OCI-LY3 (cell line): ENCODE results near the gene MED10.

Experiments used
- H2AFZ ChIP-seq: fragments of 200-600, 300-600 bp; shearing (Covaris generic); 2 replicates; pipeline ENCODE4 v1.6.0; 2014; ENCODE audit warnings: antibody characterized with exemption, low read depth, low read length
- H3K27ac ChIP-seq: fragments of 200-600, 300-600 bp; sonication (generic); 2 replicates; pipeline ENCODE4 v1.5.1; 2014; ENCODE audit warnings: mild to moderate bottlenecking, low read length, moderate library complexity, mixed read lengths
- H3K27me3 ChIP-seq: fragments of 200-600, 300-600 bp; sonication (generic); 2 replicates; pipeline ENCODE4 v1.6.1; 2014; ENCODE audit warnings: low read depth, low read length, mixed read lengths
- H3K36me3 ChIP-seq: fragments of 200-600, 300-600 bp; sonication (generic); replicated peaks from 2 replicates; pipeline ENCODE3; 2014; ENCODE audit warnings: low read depth, low read length, mixed read lengths
- H3K4me1 ChIP-seq: fragments of 300-600, 200-600 bp; sonication (generic); 2 replicates; pipeline ENCODE4 v1.6.1; 2014; ENCODE audit warnings: low read length, mixed read lengths
- H3K4me2 ChIP-seq: fragments of 200-600, 300-600 bp; sonication (generic); 2 replicates; pipeline ENCODE4 v1.6.1; 2014; ENCODE audit warnings: low read length, mixed read lengths
- H3K4me3 ChIP-seq: fragments of 300-600, 200-600 bp; sonication (generic); 2 replicates; pipeline ENCODE4 v1.5.1; 2014; ENCODE audit warnings: antibody characterized with exemption, mild to moderate bottlenecking, low read length, moderate library complexity
- H3K79me2 ChIP-seq: fragments of 300-600, 200-600 bp; shearing (Covaris generic); 2 replicates; pipeline ENCODE4 v1.6.1; 2014; ENCODE audit warnings: mild to moderate bottlenecking, low read length, mixed read lengths
- H3K9ac ChIP-seq: fragments of 300-600, 200-600 bp; shearing (Covaris generic); 2 replicates; pipeline ENCODE4 v1.6.0; 2014; ENCODE audit warnings: mild to moderate bottlenecking, low read length, moderate library complexity
- H3K9me3 ChIP-seq: fragments of 200-600, 300-600 bp; shearing (Covaris generic); 2 replicates; pipeline ENCODE4 v1.6.1; 2014; ENCODE audit warnings: low read length, mixed read lengths; ENCODE audit not compliant: insufficient read depth
- H4K20me1 ChIP-seq: fragments of 200-600, 300-600 bp; sonication (generic); 2 replicates; pipeline ENCODE4 v1.6.1; 2016; ENCODE audit warnings: low read length, mixed read lengths; ENCODE audit not compliant: insufficient read depth
- EZH2phosphoT487 ChIP-seq: fragments of 200-600 bp; shearing (Covaris generic); IDR thresholded peaks from 2 replicates; pipeline ENCODE4 v1.6.1; 2018; ENCODE audit warnings: antibody characterized with exemption, mixed run types, low read depth
- TF ChIP-seq, protein P1 (sequence below): fragments of 200-600, 300-600 bp; sonication (generic); IDR thresholded peaks from 2 replicates; pipeline ENCODE4 v1.5.1; 2014; ENCODE audit warnings: antibody characterized with exemption, low read length, low read depth

Gene MED10

DNA sequence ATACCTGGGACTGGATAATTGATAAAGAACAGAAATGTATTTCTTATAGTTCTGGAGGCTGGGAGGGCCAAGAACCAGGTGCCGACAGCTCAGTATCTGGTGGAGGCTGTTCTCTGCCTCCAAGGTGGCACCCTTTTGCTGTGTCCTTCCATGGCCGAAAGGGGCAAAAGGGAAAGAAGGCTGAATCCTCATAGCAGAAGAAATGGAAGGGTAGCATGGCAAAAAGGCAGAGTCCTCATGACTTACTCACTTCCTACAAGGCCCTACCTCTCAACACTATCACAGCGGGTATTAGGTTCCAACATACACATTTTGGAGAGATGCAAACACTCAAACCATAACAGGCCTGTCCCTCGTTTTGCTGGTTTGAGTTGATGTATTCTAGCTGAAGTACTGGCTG, 25.1 kb upstream of the MED10 start:
- H3K27me3 ChIP-seq = no peaks in the 10 kb centered on the region
- no peak overlapping the region for H2AFZ ChIP-seq

DNA sequence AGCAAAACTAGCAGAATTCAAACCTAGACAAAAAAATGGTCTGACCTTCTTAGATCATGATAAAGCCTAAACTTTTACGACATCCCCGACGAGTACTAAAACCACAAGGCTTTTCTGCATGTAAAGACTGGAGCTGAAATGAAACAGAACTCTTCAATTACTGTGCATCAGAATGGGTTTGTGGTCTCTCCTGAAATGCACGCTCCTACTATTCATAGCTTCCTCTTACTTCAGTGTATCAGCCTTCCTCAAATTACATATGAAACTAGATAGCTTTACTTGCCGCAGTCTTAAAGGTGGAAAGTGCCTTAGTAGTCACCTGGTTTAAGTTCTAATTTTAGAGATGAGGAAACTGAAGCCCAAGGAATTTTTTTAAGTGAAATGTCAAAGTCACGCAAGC, 24.6 kb upstream of the MED10 start:
- H3K27me3 ChIP-seq = no peaks in the 10 kb centered on the region
- no peaks in the 10 kb centered on the region for H3K79me2 ChIP-seq
- no peak overlapping the region for H3K4me3 ChIP-seq
- H4K20me1 ChIP-seq = no peaks in the 10 kb centered on the region
- H3K9ac ChIP-seq = no peak overlapping the region
- no peak overlapping the region for H3K27ac ChIP-seq
- no peaks in the 10 kb centered on the region for H3K36me3 ChIP-seq
- H3K4me2 ChIP-seq = peak overlapping the region; percentile 10; the same call in 1 of the 2 replicates
- TF ChIP-seq, protein P1, sequence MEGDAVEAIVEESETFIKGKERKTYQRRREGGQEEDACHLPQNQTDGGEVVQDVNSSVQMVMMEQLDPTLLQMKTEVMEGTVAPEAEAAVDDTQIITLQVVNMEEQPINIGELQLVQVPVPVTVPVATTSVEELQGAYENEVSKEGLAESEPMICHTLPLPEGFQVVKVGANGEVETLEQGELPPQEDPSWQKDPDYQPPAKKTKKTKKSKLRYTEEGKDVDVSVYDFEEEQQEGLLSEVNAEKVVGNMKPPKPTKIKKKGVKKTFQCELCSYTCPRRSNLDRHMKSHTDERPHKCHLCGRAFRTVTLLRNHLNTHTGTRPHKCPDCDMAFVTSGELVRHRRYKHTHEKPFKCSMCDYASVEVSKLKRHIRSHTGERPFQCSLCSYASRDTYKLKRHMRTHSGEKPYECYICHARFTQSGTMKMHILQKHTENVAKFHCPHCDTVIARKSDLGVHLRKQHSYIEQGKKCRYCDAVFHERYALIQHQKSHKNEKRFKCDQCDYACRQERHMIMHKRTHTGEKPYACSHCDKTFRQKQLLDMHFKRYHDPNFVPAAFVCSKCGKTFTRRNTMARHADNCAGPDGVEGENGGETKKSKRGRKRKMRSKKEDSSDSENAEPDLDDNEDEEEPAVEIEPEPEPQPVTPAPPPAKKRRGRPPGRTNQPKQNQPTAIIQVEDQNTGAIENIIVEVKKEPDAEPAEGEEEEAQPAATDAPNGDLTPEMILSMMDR = no peak
- no peak for TF ChIP-seq EZH2phosphoT487
- peaks cover 19% of the 10 kb centered on the region for H3K4me1 ChIP-seq
- no peak overlapping the region for H2AFZ ChIP-seq
- no peaks in the 10 kb centered on the region for H3K9me3 ChIP-seq

More for the DNA sequence above, 25.1 kb upstream of the MED10 start:
- no peak for TF ChIP-seq EZH2phosphoT487
- TF ChIP-seq, protein P1 = no peak
- Histone ChIP-seq H3K4me1 (peaks cover 19% of the 10 kb centered on the region), H3K36me3 (no peaks in the 10 kb centered on the region), H3K79me2 (no peaks in the 10 kb centered on the region), H3K4me3 (no peak overlapping the region), H3K9me3 (no peaks in the 10 kb centered on the region), H3K27ac (no peak overlapping the region), H4K20me1 (no peaks in the 10 kb centered on the region), H3K9ac (no peak overlapping the region), H3K4me2 (peak overlapping the region; percentile 49; the same call in 1 of the 2 replicates)

DNA sequence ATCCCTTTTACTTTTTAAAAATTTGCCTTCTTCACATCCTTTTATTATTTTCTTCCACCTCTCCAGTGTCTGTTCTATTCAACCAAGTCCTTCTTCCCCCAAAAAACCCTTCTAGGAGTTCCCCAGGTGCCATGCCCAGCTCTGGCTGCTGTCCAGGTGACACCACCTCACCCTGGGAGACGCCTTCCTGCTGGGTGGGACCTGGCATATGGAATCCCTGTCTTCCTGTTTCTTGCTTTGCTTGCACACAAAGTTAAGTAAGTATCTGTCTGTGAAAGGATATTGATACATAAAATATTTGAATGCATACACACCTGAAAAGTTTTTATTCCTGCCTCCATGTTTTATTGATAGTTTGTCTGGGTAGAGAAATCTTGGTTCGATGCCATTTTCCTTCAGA, 23.1 kb upstream of the MED10 start:
- H3K4me1 ChIP-seq = peaks cover 19% of the 10 kb centered on the region
- H4K20me1 ChIP-seq = no peaks in the 10 kb centered on the region
- H3K9me3 ChIP-seq = no peaks in the 10 kb centered on the region
- H3K9ac ChIP-seq = no peak overlapping the region
- H3K36me3 ChIP-seq = no peaks in the 10 kb centered on the region
- no peak overlapping the region for H2AFZ ChIP-seq
- H3K4me2 ChIP-seq = no peak overlapping the region
- no peak overlapping the region for H3K27ac ChIP-seq
- no peaks in the 10 kb centered on the region for H3K79me2 ChIP-seq
- no peaks in the 10 kb centered on the region for H3K27me3 ChIP-seq
- no peak overlapping the region for H3K4me3 ChIP-seq
- no peak for TF ChIP-seq EZH2phosphoT487
- TF ChIP-seq, protein P1 = no peak

DNA sequence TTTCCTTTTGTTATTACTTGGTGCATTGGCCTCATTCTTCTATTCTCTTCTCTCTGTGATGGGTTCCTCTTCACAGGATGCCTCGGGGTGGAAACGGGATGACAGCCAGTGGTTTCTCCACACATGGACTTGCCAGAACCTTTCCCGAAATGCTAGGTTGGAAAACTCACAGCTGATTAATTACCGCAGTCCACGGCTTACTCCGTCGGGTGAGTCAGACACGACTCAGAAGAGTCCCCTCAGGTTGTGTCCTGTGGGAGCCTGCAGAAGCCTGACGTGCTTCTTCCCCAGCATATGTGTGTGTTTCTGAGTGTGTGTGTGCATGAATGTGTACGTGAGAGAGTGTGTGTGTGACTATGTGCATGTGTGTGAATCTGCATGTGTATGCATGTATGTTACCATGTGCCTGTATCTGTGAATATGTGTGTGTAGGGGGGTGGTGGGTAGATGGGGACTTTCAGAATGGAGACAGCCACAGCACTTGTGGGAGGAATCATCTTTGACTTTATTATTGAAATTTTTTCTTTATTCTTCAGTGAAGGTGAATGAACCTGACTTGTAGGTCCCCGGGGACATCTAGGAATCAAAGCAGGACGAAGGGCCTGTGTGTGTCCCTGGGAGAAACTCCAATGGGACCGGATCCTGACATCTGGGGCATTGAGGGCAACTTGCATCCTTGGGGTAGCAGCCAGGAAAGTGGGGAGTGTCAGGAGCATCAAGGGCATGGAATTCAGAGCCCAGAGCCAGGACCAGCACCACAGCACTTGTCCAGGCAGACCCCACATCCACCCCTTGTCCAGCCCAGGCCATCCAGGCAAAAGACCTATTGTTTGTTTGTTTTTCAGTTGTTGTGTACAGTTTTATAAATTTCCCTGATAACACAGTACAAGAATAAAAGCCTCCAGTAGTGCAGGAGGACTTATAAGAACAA, 21.9 kb upstream of the MED10 start:
- Histone ChIP-seq H3K4me2 (no peak overlapping the region), H2AFZ (no peak overlapping the region), H3K79me2 (no peaks in the 10 kb centered on the region), H3K4me3 (no peak overlapping the region), H3K9ac (no peak overlapping the region), H3K4me1 (peaks cover 19% of the 10 kb centered on the region), H3K36me3 (no peaks in the 10 kb centered on the region), H4K20me1 (no peaks in the 10 kb centered on the region), H3K27me3 (no peaks in the 10 kb centered on the region), H3K9me3 (no peaks in the 10 kb centered on the region), H3K27ac (no peak overlapping the region)
- TF ChIP-seq, protein P1 = no peak
- TF ChIP-seq EZH2phosphoT487 = no peak
